HCT116 (cell line): Measurements from ENCODE around the gene WDR59. TPM values are rescaled to one million over a fixed set of nuclear protein-coding genes. Genes with fewer than 3 reads are reported as not detected.

Experiments
- ATAC-seq: fragments of 200-7000 bp; cut with Tn5 transposase; 2 replicates; pipeline ENCODE4 v1.9.1; 2020; ENCODE audit warnings: mild to moderate bottlenecking, moderate library complexity
- BruUV-seq: library from RNA; stranded (reverse); fragments of 400-500 nt; replicated peaks from 2 replicates; lab custom pipeline; 2021; lab: Mats Ljungman, UMichigan
- CTCF ChIA-PET: fragments of 300-600 bp; sonication (Branson Sonifier 250); formaldehyde crosslinking; loops from one replicate; lab custom pipeline; 2021; ENCODE audit warnings: antibody characterized with exemption; lab: Charles Lee
- POLR2A ChIA-PET: fragments of 300-600, 350-600 bp; sonication (Branson Sonifier 250); formaldehyde crosslinking; loops from one replicate; lab custom pipeline; 2021; ENCODE audit warnings: antibody characterized with exemption; lab: Charles Lee
- RAD21 ChIA-PET, 2 experiments: fragments of 300-600 bp; sonication (Branson Sonifier 250); formaldehyde crosslinking; loops; one replicate each; lab custom pipeline; 2023; ENCODE audit warnings: low total read pairs in 2 of 2; ENCODE audit not compliant: uncharacterized antibody in 2 of 2, unreplicated experiment in 2 of 2, low non-redundant PET in 1 of 2; lab: Charles Lee
- DNase-seq: peaks from one replicate; pipeline ENCODE4 v3.0.0-alpha.2; 2010; ENCODE audit warnings: low read depth, low spot score
- H2AFZ ChIP-seq: fragments of 200-600 bp; shearing (Covaris generic), sonication (generic); 2 replicates; pipeline ENCODE4 v1.6.1; 2017; ENCODE audit warnings: low read depth, mixed run types, mixed read lengths, antibody characterized with exemption, low read length; ENCODE audit not compliant: poor library complexity, severe bottlenecking
- H3K27ac ChIP-seq: 2 replicates; pipeline ENCODE4 v1.5.1; 2012; ENCODE audit warnings: low read depth, low read length
- H3K27me3 ChIP-seq: fragments of 200-600 bp; sonication (generic); 2 replicates; pipeline ENCODE4 v1.6.1; 2016; ENCODE audit warnings: mixed run types, low read length, mixed read lengths; ENCODE audit not compliant: insufficient read depth
- H3K36me3 ChIP-seq, 2 experiments: fragments of 200-500 bp in 1 of 2; fragments of 200-600 bp in 1 of 2; sonication (Bioruptor generic) in 1 of 2; sonication (generic) in 1 of 2; 2 replicates each; pipeline versions ENCODE4 v1.5.1 to v1.6.1; 2014 to 2016; ENCODE audit warnings: low read length in 2 of 2, inconsistent platforms in 1 of 2, mixed read lengths in 1 of 2, mixed run types in 1 of 2; ENCODE audit not compliant: insufficient read depth in 2 of 2, control insufficient read depth in 1 of 2
- H3K4me1 ChIP-seq, 2 experiments: fragments of 200-600 bp in 1 of 2; sonication (generic) in 1 of 2; 2 replicates each; pipeline versions ENCODE4 v1.5.1 to v1.6.1; 2012 to 2017; ENCODE audit warnings: low read length in 2 of 2, inconsistent platforms in 1 of 2, mild to moderate bottlenecking in 1 of 2, mixed read lengths in 1 of 2, mixed run types in 1 of 2, moderate library complexity in 1 of 2; ENCODE audit not compliant: insufficient read depth in 2 of 2, control insufficient read depth in 1 of 2
- H3K4me2 ChIP-seq: fragments of 200-600 bp; sonication (generic); 2 replicates; pipeline ENCODE4 v1.6.1; 2017; ENCODE audit warnings: mixed run types, low read length, mixed read lengths
- H3K4me3 ChIP-seq, 2 experiments: fragments of 200-600 bp in 1 of 2; sonication (generic) in 1 of 2; replicated peaks in 1 of 2; 2 replicates each; pipeline ENCODE4 v1.5.1; 2011 to 2016; ENCODE audit warnings: low read length in 2 of 2, control low read depth in 1 of 2, low read depth in 1 of 2, mild to moderate bottlenecking in 1 of 2, mixed read lengths in 1 of 2, mixed run types in 1 of 2
- H3K79me2 ChIP-seq: fragments of 200-600 bp; sonication (generic); 2 replicates; pipeline ENCODE4 v1.6.1; 2017; ENCODE audit warnings: mild to moderate bottlenecking, mixed run types, low read length, moderate library complexity, mixed read lengths; ENCODE audit not compliant: insufficient read depth
- H3K9ac ChIP-seq: fragments of 200-600 bp; sonication (generic); 2 replicates; pipeline ENCODE4 v1.6.1; 2016; ENCODE audit warnings: low read length, mixed read lengths
- H3K9me2 ChIP-seq: fragments of 200-600 bp; sonication (generic), shearing (Covaris generic); 2 replicates; pipeline ENCODE4 v1.6.1; 2017; ENCODE audit warnings: mixed run types, mild to moderate bottlenecking, moderate library complexity; ENCODE audit not compliant: insufficient read depth
- H3K9me3 ChIP-seq, 2 experiments: fragments of 200-500 bp in 1 of 2; fragments of 200-600 bp in 1 of 2; sonication (Bioruptor generic) in 1 of 2; sonication (generic) in 1 of 2; 2 replicates each; pipeline ENCODE4 v1.6.1; 2014 to 2017; ENCODE audit warnings: low read length in 2 of 2, mixed read lengths in 2 of 2, inconsistent platforms in 1 of 2, low read depth in 1 of 2, mild to moderate bottlenecking in 1 of 2, mixed run types in 1 of 2, moderate library complexity in 1 of 2; ENCODE audit not compliant: control insufficient read depth in 1 of 2, insufficient read depth in 1 of 2
- H4K20me1 ChIP-seq: fragments of 200-600 bp; sonication (generic), shearing (Covaris generic); 2 replicates; pipeline ENCODE4 v1.6.1; 2017; ENCODE audit warnings: mixed run types, mild to moderate bottlenecking, moderate library complexity; ENCODE audit not compliant: insufficient read depth
- CBX3 ChIP-seq: IDR thresholded peaks from 2 replicates; pipeline ENCODE4 v1.6.1; 2012; ENCODE audit warnings: low read depth
- ELF1 ChIP-seq: IDR thresholded peaks from 2 replicates; pipeline ENCODE4 v1.6.1; 2012; ENCODE audit warnings: low read depth, borderline replicate concordance
- EZH2 ChIP-seq: fragments of 200-600 bp; sonication (generic); IDR thresholded peaks from 2 replicates; pipeline ENCODE4 v1.6.1; 2017; ENCODE audit warnings: antibody characterized with exemption, mixed run types
- EZH2phosphoT487 ChIP-seq: fragments of 200-600 bp; IDR thresholded peaks from 2 replicates; pipeline ENCODE4 v1.6.1; 2018; ENCODE audit warnings: antibody characterized with exemption, borderline replicate concordance
- FOSL1 ChIP-seq: IDR thresholded peaks from 2 replicates; pipeline ENCODE4 v1.6.1; 2012; ENCODE audit warnings: low read depth
- POLR2AphosphoS5 ChIP-seq: IDR thresholded peaks from 2 replicates; pipeline ENCODE4 v1.6.1; 2011; ENCODE audit warnings: mild to moderate bottlenecking, low read depth, low read length, moderate library complexity
- RAD21 ChIP-seq: IDR thresholded peaks from 2 replicates; pipeline ENCODE4 v1.6.1; 2012; ENCODE audit warnings: low read depth, mild to moderate bottlenecking
- SIN3A ChIP-seq: IDR thresholded peaks from 2 replicates; pipeline ENCODE4 v1.6.1; 2012; ENCODE audit warnings: low read depth
- SP1 ChIP-seq: IDR thresholded peaks from 2 replicates; pipeline ENCODE4 v1.6.1; 2012; ENCODE audit warnings: low read depth
- SRF ChIP-seq: IDR thresholded peaks from 2 replicates; pipeline ENCODE4 v1.6.1; 2012; ENCODE audit warnings: low read depth
- TCF7L2 ChIP-seq: IDR thresholded peaks from 2 replicates; pipeline ENCODE4 v1.7.0; 2011; ENCODE audit warnings: borderline replicate concordance, inconsistent platforms; ENCODE audit not compliant: insufficient read depth, insufficient read length; ENCODE audit errors: extremely low read depth
- YY1 ChIP-seq: IDR thresholded peaks from 2 replicates; pipeline ENCODE4 v1.6.1; 2011; ENCODE audit warnings: low read length, low read depth, moderate library complexity, mild to moderate bottlenecking; ENCODE audit not compliant: insufficient replicate concordance; ENCODE audit errors: extremely low read depth
- ZNF274 ChIP-seq: fragments of 200-500 bp; sonication (Bioruptor generic); IDR thresholded peaks from 2 replicates; pipeline ENCODE4 v1.6.1; 2014; ENCODE audit warnings: mild to moderate bottlenecking, low read depth, low read length, inconsistent platforms
- intact Hi-C: fragments of 100-400 bp; cut with micrococcal nuclease; formaldehyde crosslinking; loops from 2 replicates; pipeline ENCODE4 v1.10.0; 2022
- total RNA-seq: library from RNA; stranded (reverse); gene quantifications from one replicate; pipeline ENCODE4 v1.2.1, GENCODE V29; 2021; ENCODE audit not compliant: unreplicated experiment
- TF ChIP-seq, protein P1 (sequence below), 3 experiments: fragments of 200-600 bp in 1 of 3; sonication (generic) in 1 of 3; IDR thresholded peaks in 2 of 3; conservative IDR thresholded peaks in 1 of 3; 2 replicates each; pipeline ENCODE4 v1.5.1; 2012 to 2017; ENCODE audit warnings: low read depth in 2 of 3, low read length in 2 of 3, antibody characterized with exemption in 1 of 3, borderline replicate concordance in 1 of 3, control low read depth in 1 of 3, mild to moderate bottlenecking in 1 of 3, mixed read lengths in 1 of 3, mixed run types in 1 of 3, moderate library complexity in 1 of 3; ENCODE audit not compliant: insufficient read depth in 1 of 3
- TF ChIP-seq, protein P2 (sequence below): IDR thresholded peaks from 2 replicates; pipeline ENCODE4 v1.6.1; 2011; ENCODE audit warnings: mild to moderate bottlenecking, low read length, moderate library complexity; ENCODE audit not compliant: insufficient replicate concordance; ENCODE audit errors: extremely low read depth
- TF ChIP-seq, protein P3 (sequence below): IDR thresholded peaks from 2 replicates; pipeline ENCODE4 v1.6.1; 2012

WDR59 gene
- total RNA-seq, 1 experiment from 2014 or later, result 96.9 TPM

DNA sequence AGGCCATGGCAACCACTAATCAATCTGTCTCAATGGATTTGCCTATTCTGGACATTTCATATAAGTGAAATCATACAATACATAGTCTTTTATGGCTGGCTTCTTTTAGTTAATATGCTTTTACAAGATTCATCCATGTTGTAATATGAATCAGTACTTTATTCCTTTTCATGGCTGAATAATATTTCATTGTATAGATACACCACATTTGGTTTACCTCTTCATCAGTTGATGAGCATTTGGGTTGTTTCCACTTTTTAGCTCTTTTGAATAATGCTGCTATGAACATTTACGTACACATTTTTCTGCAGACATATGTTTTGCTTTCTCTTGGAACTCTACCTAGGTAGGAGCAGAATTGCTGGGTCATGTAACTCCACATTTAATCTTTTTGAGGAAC, 11.1 kb upstream of the WDR59 start (continued):
- TF ChIP-seq, protein P1, sequence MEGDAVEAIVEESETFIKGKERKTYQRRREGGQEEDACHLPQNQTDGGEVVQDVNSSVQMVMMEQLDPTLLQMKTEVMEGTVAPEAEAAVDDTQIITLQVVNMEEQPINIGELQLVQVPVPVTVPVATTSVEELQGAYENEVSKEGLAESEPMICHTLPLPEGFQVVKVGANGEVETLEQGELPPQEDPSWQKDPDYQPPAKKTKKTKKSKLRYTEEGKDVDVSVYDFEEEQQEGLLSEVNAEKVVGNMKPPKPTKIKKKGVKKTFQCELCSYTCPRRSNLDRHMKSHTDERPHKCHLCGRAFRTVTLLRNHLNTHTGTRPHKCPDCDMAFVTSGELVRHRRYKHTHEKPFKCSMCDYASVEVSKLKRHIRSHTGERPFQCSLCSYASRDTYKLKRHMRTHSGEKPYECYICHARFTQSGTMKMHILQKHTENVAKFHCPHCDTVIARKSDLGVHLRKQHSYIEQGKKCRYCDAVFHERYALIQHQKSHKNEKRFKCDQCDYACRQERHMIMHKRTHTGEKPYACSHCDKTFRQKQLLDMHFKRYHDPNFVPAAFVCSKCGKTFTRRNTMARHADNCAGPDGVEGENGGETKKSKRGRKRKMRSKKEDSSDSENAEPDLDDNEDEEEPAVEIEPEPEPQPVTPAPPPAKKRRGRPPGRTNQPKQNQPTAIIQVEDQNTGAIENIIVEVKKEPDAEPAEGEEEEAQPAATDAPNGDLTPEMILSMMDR (IDR thresholded peaks at IDR 0.05 in 2 of 3, conservative IDR thresholded peaks at IDR 0.05 in 1 of 3; ENCODE audit: borderline replicate concordance in 1 of 3, insufficient read depth in 1 of 3, low read depth in 2 of 3, low read length in 2 of 3), result no peak
- no peak for TF ChIP-seq TCF7L2

DNA sequence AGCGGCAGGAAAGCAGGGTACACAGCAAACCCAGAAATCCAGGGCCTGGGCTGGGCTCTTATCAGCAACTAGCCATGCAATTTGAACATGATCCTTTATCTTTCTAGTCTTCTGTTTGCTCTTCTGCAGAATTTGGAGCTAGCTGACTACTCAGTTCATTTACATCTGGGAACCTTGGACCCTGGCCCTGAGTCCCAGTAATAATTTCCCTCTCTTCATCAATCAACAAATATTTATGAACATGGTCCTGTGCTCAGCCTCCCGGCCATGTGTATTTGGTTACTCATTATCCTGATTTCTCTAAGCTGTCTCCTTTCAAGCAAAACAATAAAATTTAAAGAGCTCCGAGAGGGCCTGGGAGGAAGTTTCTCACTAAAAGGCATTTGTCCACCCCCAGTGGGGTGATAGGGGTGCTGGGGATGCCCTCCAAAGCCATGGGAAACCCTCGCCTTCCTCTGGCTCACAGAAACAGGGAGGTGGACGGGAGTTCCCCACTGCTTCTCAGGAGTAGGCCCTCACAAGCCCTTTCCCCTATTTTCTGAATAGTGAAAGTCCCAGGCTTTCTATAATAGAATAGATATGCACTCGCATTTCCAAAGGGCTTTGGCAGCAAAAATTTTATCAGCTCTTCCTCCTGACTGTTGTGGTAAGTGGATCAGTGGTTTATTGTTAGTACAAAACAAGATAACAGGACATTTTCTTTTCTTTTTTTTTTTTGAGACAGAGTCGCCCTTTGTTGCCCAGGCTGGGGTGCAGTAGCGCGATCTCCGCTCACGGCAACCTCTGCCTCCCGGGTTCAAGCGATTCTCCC, 6.9 kb upstream of the WDR59 start:
- no peaks in the 10 kb centered on the region for H3K27me3 ChIP-seq
- no peaks in the 10 kb centered on the region for H3K9me3 ChIP-seq
- CTCF ChIA-PET, result interaction anchor here (0.8 kb wide), 1 partner anchor 119 kb away, joined by 5 read pairs; no protein-coding TSS in a partner anchor
- no peaks in the 10 kb centered on the region for H3K79me2 ChIP-seq
- POLR2A ChIA-PET, result no interaction called here
- H3K36me3 ChIP-seq, result no peaks in the 10 kb centered on the region
- no peaks in the 10 kb centered on the region for H4K20me1 ChIP-seq
- H3K9ac ChIP-seq, result no peak overlapping the region
- peaks cover 0 to 8% of the 10 kb centered on the region in 2 experiments; a peak in 2 of 4 replicates for H3K4me1 ChIP-seq
- H3K4me3 ChIP-seq, result no peak overlapping the region
- intact Hi-C loops, result no loop called here
- no peaks in the 10 kb centered on the region for H3K9me2 ChIP-seq
- H3K27ac ChIP-seq, result no peak overlapping the region
- RAD21 ChIA-PET, result no interaction called here
- no peak overlapping the region for H2AFZ ChIP-seq
- no peak for ATAC-seq
- no peak overlapping the region for H3K4me2 ChIP-seq
- no TSS peak for BruUV-seq
- no peak for DNase-seq
- TF ChIP-seq ZNF274, result no peak
- TF ChIP-seq, protein P2, sequence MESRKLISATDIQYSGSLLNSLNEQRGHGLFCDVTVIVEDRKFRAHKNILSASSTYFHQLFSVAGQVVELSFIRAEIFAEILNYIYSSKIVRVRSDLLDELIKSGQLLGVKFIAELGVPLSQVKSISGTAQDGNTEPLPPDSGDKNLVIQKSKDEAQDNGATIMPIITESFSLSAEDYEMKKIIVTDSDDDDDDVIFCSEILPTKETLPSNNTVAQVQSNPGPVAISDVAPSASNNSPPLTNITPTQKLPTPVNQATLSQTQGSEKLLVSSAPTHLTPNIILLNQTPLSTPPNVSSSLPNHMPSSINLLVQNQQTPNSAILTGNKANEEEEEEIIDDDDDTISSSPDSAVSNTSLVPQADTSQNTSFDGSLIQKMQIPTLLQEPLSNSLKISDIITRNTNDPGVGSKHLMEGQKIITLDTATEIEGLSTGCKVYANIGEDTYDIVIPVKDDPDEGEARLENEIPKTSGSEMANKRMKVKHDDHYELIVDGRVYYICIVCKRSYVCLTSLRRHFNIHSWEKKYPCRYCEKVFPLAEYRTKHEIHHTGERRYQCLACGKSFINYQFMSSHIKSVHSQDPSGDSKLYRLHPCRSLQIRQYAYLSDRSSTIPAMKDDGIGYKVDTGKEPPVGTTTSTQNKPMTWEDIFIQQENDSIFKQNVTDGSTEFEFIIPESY, result no peak
- no peak for TF ChIP-seq EZH2phosphoT487
- no peak for TF ChIP-seq POLR2AphosphoS5
- no peak for TF ChIP-seq CBX3
- no peak for TF ChIP-seq FOSL1
- TF ChIP-seq RAD21, result no peak
- no peak for TF ChIP-seq YY1
- TF ChIP-seq TCF7L2, result no peak
- no peak for TF ChIP-seq SRF
- TF ChIP-seq SIN3A, result no peak
- TF ChIP-seq, protein P1 (IDR thresholded peaks at IDR 0.05 in 2 of 3, conservative IDR thresholded peaks at IDR 0.05 in 1 of 3; ENCODE audit: borderline replicate concordance in 1 of 3, insufficient read depth in 1 of 3, low read depth in 2 of 3, low read length in 2 of 3), result no peak
- TF ChIP-seq ELF1, result no peak
- TF ChIP-seq SP1, result no peak
- TF ChIP-seq, protein P3, sequence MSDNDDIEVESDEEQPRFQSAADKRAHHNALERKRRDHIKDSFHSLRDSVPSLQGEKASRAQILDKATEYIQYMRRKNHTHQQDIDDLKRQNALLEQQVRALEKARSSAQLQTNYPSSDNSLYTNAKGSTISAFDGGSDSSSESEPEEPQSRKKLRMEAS, result no peak
- no peak for TF ChIP-seq EZH2
